Astrocyte of the cerebellum (primary cell): ENCODE results near the gene AXL.
"Not testable (repeated sequence)": the region's sequence is repeated elsewhere in the genome, so short reads cannot be mapped to it uniquely, and the experiment has no call there.

Experiments used
- DNase-seq: peaks from one replicate; pipeline ENCODE4 v3.0.0-alpha.2; 2011; ENCODE audit warnings: low read depth
- H3K4me3 ChIP-seq: 2 replicates; pipeline ENCODE4 v1.5.1; 2011; ENCODE audit warnings: mild to moderate bottlenecking, low read depth, low read length, moderate library complexity
- CTCF ChIP-seq: IDR thresholded peaks from 2 replicates; pipeline ENCODE4 v1.5.1; 2012; ENCODE audit warnings: low read length, low read depth, moderate library complexity, mild to moderate bottlenecking; ENCODE audit errors: missing control alignments
- in situ Hi-C: cut with HindIII; loops from 2 replicates; pipeline ENCODE4 v1.10.0; 2017; ENCODE audit warnings: low sequenced_read_pairs

AXL gene

DNA sequence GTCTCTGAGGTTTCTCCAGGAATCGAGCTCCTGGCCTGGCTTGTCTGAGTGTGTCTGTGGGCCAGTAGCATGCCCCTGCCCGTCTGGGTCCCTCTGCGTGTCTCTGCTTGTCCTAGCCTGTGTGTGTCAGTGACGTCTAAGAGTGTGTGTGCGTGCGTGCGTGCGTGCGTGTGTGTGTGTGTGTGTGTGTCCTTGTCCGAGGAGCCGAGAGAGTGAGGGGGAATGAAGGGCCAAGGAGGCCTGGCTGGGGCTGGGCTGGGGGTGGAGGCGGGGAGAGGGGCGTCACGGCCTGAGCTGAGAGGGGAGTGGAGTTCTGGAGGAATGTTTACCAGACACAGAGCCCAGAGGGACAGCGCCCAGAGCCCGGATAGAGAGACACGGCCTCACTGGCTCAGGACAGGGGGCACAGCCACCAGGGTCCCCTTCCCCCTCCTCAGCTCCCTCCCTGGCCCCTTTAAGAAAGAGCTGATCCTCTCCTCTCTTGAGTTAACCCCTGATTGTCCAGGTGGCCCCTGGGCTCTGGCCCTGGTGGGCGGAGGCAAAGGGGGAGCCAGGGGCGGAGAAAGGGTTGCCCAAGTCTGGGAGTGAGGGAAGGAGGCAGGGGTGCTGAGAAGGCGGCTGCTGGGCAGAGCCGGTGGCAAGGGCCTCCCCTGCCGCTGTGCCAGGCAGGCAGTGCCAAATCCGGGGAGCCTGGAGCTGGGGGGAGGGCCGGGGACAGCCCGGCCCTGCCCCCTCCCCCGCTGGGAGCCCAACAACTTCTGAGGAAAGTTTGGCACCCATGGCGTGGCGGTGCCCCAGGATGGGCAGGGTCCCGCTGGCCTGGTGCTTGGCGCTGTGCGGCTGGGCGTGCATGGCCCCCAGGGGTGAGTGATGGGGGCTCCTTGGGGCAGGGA, at the start of gene AXL:
Gene AXL (plus strand): TSS at position 609 of the 893 bp plus-strand sequence. CDS start 170 bp downstream, at position 779.
- peak within 1 kb of the TSS; percentile 87 for H3K4me3 ChIP-seq
- peak; percentile 13 for DNase-seq
- TF ChIP-seq CTCF = no peak
- in situ Hi-C loops = no loop called here

- no peak for DNase-seq
- TF ChIP-seq CTCF = no peak
- H3K4me3 ChIP-seq = no peak overlapping the region
- in situ Hi-C loops = no loop called here
Measured at GRCh38 chr19:41172297-41173164, 46.5 kb upstream of the AXL start.

DNA sequence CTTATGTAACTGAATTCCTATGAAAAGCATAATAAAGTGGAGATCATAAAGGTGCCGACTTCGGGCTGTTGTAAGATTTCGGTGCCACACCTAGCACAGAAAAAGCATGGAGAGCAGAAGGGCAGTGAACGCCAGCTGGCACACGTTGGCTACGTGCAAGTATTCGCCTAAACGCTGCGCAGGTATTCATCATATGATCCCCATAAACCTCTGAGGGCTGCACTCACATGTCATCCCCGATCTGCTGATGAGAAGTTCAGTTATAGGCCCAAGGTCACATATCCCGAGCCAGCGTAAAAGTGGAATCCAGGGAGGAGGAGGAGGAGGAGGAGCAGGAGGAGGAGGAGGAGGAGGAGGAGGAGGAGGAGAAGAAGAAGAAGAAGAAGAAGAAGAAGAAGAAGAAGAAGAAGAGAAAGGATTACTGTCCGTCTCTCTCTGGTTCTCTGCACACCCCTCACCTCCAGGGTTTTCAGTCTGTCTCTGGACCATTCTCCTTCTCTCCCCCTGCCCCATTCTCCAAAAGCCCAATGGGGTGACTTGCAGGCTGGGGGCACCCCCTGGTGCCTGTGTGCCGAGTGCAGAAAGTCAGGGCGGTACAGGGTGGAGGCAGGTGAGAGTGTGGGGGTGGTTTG, 44.6 kb upstream of the AXL start:
- H3K4me3 ChIP-seq = no peak overlapping the region
- DNase-seq = no peak
- in situ Hi-C loops = no loop called here
- no peak for TF ChIP-seq CTCF

DNA sequence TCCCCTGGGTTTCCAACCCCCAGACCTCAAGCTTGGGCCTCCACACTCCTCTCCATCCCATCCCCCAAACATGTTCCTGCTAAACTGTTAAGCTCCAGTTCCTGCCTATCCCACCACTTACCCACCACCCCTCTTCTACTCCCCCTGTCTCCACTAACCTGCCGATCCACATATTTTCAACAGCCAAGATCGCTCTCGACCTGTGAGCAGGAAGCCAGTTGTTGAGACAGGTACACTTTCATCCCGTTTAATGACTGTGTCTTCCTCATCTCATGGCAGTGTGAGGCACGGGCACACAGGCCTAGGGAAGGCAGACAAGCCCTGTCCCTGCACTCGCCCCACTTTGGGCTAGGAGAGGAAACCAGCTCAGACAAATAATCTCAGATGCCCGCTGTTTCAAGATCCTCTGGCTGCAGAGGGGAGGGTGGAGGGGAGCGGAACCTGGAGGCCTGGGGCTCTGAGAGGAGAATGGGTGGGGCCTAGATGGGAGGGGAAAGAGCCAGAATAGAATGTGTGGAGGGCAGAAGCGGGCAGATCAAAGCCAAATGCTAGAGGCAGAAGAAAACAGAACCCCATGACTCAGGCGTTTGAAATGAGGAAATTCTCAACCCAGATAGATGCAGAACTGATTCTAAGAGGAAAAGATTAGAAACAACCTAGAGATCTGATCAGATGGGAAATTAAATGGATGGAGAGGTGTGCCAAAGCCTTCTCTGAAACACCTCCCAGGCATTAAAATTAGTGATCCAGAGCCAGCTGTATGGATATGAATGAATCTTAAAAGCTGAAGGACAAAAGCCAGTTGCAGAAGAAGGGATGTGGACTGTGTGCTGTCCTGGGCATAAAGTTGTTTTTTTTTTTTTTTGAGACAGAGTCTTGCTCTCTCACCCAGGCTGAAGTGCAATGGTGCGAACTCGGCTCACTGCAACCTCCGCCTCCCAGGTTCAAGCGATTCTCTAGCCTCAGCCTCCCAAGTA, 42.9 kb upstream of the AXL start:
- in situ Hi-C loops = no loop called here
- TF ChIP-seq CTCF = no peak
- no peak overlapping the region for H3K4me3 ChIP-seq
- DNase-seq = peak; percentile 50

GRCh38 chr19:41180173-41180572, 38.9 kb upstream of the AXL start:
- DNase-seq, in situ Hi-C loops, H3K4me3 ChIP-seq: not testable (repeated sequence)

DNA sequence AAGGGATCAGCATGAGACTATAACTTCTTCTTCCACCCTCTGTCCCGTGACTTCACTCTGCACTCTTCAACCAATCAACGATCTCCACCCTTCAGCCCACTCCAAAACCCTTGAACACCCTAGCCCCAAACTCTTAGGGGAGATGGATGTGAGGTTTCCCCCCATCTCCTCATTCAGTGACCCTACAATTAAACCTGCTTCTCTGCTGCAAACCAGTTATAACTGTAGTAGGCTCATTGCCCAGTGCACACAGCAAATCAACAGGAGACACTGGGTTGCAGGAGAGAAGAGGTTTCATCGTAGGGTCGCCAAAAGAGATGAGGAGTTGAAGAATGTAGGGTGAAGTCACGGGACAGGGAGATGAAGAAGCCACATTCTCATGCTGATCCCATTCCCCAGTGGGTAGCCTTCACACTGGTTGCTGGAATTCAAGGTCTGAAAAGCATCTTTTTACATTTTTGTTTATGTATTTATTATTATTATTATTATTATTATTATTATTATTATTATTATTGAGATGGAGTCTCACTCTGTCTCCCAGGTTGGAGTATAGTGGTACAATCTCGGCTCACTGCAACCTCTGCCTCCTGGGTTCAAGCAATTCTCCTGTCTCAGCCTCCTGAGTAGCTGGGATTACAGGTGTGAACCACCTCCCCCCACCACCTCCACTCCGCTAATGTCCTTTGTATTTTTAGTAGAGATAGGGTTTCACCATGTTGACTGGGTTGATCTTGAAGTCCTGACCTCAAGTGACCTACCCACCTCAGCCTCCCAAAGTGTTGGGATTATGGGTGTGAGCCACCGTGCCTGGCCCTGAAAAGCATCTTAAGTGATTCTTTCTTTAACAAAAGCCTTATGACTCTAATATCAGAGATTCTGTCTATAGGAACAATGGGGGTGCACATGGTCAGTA, 31.8 kb upstream of the AXL start:
- TF ChIP-seq CTCF = no peak
- no peak overlapping the region for H3K4me3 ChIP-seq
- DNase-seq = no peak
- in situ Hi-C loops = no loop called here
